Suprapubic skin (tissue), 3 donors: ENCODE results near the gene IL17RB.

Experiments
- POLR2A ChIP-seq, 2 donors: fragments of 450-650 bp; IDR thresholded peaks; one replicate each; pipeline ENCODE4 v1.6.1; 2017; ENCODE audit warnings: antibody characterized with exemption in 2 of 2, mild to moderate bottlenecking in 2 of 2, moderate library complexity in 2 of 2
- TF ChIP-seq, protein P1 (sequence below), 2 donors: fragments of 200-600 bp in 1 of 2; fragments of 450-650 bp in 1 of 2; sonication (generic) in 1 of 2; IDR thresholded peaks; one replicate each; pipeline ENCODE4 v1.5.1; 2016 to 2019; ENCODE audit warnings: antibody characterized with exemption in 2 of 2, mild to moderate bottlenecking in 1 of 2, moderate library complexity in 1 of 2

DNA sequence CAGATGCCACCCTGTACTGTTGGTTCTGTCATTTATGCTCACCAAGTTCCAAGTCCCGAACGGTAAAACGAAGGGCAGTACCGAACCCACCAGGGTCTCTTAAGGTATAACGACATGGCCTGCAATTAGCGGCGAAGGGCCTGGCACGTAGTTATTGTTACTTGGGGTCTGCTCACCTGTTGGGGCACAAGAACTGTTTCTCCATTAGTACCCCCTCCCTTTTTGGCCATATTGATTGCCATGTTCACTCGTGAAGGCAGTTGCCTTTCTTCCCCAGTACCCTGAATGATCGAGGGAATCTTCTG lies 435 bp downstream of the IL17RB start:
- TF ChIP-seq, protein P1, sequence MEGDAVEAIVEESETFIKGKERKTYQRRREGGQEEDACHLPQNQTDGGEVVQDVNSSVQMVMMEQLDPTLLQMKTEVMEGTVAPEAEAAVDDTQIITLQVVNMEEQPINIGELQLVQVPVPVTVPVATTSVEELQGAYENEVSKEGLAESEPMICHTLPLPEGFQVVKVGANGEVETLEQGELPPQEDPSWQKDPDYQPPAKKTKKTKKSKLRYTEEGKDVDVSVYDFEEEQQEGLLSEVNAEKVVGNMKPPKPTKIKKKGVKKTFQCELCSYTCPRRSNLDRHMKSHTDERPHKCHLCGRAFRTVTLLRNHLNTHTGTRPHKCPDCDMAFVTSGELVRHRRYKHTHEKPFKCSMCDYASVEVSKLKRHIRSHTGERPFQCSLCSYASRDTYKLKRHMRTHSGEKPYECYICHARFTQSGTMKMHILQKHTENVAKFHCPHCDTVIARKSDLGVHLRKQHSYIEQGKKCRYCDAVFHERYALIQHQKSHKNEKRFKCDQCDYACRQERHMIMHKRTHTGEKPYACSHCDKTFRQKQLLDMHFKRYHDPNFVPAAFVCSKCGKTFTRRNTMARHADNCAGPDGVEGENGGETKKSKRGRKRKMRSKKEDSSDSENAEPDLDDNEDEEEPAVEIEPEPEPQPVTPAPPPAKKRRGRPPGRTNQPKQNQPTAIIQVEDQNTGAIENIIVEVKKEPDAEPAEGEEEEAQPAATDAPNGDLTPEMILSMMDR (IDR thresholded peaks at IDR 0.05): no peak
- no peak for TF ChIP-seq POLR2A (IDR thresholded peaks at IDR 0.05)
